Peyer's patch (tissue), 4 donors: ENCODE results near the gene SPIN2A. TPM values are rescaled to one million over a fixed set of nuclear protein-coding genes. Genes with fewer than 3 reads are reported as not detected.
"Not testable (repeated sequence)": the region's sequence is repeated elsewhere in the genome, so short reads cannot be mapped to it uniquely, and the experiment has no call there.

Experiments used
- DNase-seq, 3 donors: peaks; one replicate each; pipeline ENCODE4 v3.0.0-alpha.2; 2017 to 2019
- H3K27ac ChIP-seq, 4 donors: fragments of 200-600 bp; sonication (generic); one replicate each; pipeline ENCODE4 v1.5.1; 2016 to 2019
- H3K27me3 ChIP-seq, 2 donors: fragments of 200-600 bp; sonication (generic); one replicate each; pipeline ENCODE4 v1.5.1; 2019
- H3K36me3 ChIP-seq, 3 donors: fragments of 200-600 bp; sonication (generic); one replicate each; pipeline ENCODE4 v1.5.1; 2016 to 2019
- H3K4me1 ChIP-seq, 4 donors: fragments of 200-600 bp; sonication (generic); one replicate each; pipeline ENCODE4 v1.5.1; 2016 to 2019
- H3K4me3 ChIP-seq, 4 donors: fragments of 200-600 bp; sonication (generic); 1 replicate in 3 of 4; 2 replicates in 1 of 4; pipeline ENCODE4 v1.5.1; 2016 to 2019; ENCODE audit warnings: mild to moderate bottlenecking in 1 of 4
- H3K9me3 ChIP-seq, 4 donors: fragments of 200-600 bp; sonication (generic); one replicate each; pipeline ENCODE4 v1.5.1; 2016 to 2019; ENCODE audit warnings: mild to moderate bottlenecking in 1 of 4
- CTCF ChIP-seq, 6 experiments: fragments of 450-650 bp in 4 of 6; fragments of 200-600 bp in 2 of 6; sonication (generic) in 1 of 6; IDR thresholded peaks; one replicate each; pipeline ENCODE4 v1.5.1; 2017 to 2019; ENCODE audit warnings: antibody characterized with exemption in 6 of 6, mild to moderate bottlenecking in 3 of 6, moderate library complexity in 1 of 6
- POLR2A ChIP-seq, 2 donors: fragments of 450-650 bp; IDR thresholded peaks; one replicate each; pipeline ENCODE4 v1.5.1; 2017; ENCODE audit warnings: antibody characterized with exemption in 2 of 2, mild to moderate bottlenecking in 2 of 2, moderate library complexity in 2 of 2
- total RNA-seq, 4 donors: library from RNA; depleted of rRNA; stranded (reverse); fragments of >200 nt; gene quantifications; one replicate each; pipeline ENCODE4 v1.1.0, GENCODE V29; 2016

SPIN2A gene
- total RNA-seq, 4 donors from 2014 or later, result 0.53 to 4.1 (median 0.78) TPM

- H3K36me3 ChIP-seq, result no peaks in the 10 kb centered on the region
- H3K9me3 ChIP-seq, result no peaks in the 10 kb centered on the region
- no peaks in the 10 kb centered on the region for H3K4me1 ChIP-seq
- H3K27me3 ChIP-seq, result no peaks in the 10 kb centered on the region
- DNase-seq, result no peak
- no peak overlapping the region for H3K4me3 ChIP-seq
- TF ChIP-seq POLR2A (IDR thresholded peaks at IDR 0.05), result no peak
- no peak for TF ChIP-seq CTCF (IDR thresholded peaks at IDR 0.05)
- H3K27ac ChIP-seq, result no peak overlapping the region
Measured at GRCh38 chrX:57132046-57132445, 5.2 kb downstream of the SPIN2A start.

GRCh38 chrX:57121816-57122215 is 15.4 kb downstream of the SPIN2A start:
- Histone ChIP-seq H3K36me3 (no peaks in the 10 kb centered on the region), H3K27me3 (no peaks in the 10 kb centered on the region), H3K9me3 (no peaks in the 10 kb centered on the region), H3K4me3 (peak overlapping the region; percentile 42 to 69 (median 52)), H3K4me1 (no peaks in the 10 kb centered on the region), H3K27ac (peak overlapping the region; percentile 61 to 74 (median 66))
- no peak for DNase-seq
- TF ChIP-seq CTCF (IDR thresholded peaks at IDR 0.05) (no peak), POLR2A (IDR thresholded peaks at IDR 0.05) (no peak)

GRCh38 chrX:57121162-57121755 is 15.9 kb downstream of the SPIN2A start, which contains the start of gene SPIN2B:
Gene SPIN2B, minus strand, starts transcription at chrX:57121548.
- Histone ChIP-seq H3K27me3 (no peaks in the 10 kb centered on the region), H3K4me1 (no peaks in the 10 kb centered on the region), H3K4me3 (peak within 1 kb of the TSS; percentile 42 to 69 (median 52)), H3K27ac (peak within 1 kb of the TSS; percentile 61 to 74 (median 66)), H3K36me3 (no peaks in the 10 kb centered on the region), H3K9me3 (no peaks in the 10 kb centered on the region)
- peak; percentile 78 to 90 (median 81) for DNase-seq
- TF ChIP-seq POLR2A (IDR thresholded peaks at IDR 0.05), result peak in 1 of 2 donors; percentile 38
- TF ChIP-seq CTCF (IDR thresholded peaks at IDR 0.05), result peak in 2 of 6 experiments; percentile 7 to 9

GRCh38 chrX:57120619-57121161 is 16.5 kb downstream of the SPIN2A start:
- peak overlapping the region; percentile 42 to 69 (median 52) for H3K4me3 ChIP-seq
- H3K27ac ChIP-seq, result peak overlapping the region; percentile 61 to 74 (median 66)
- H3K9me3 ChIP-seq, DNase-seq, H3K36me3 ChIP-seq, H3K27me3 ChIP-seq, H3K4me1 ChIP-seq: not testable (repeated sequence)

- Histone ChIP-seq H3K9me3 (no peaks in the 10 kb centered on the region), H3K36me3 (no peaks in the 10 kb centered on the region), H3K4me1 (no peaks in the 10 kb centered on the region), H3K27ac (no peak overlapping the region), H3K27me3 (no peaks in the 10 kb centered on the region), H3K4me3 (no peak overlapping the region)
- TF ChIP-seq POLR2A (IDR thresholded peaks at IDR 0.05) (no peak), CTCF (IDR thresholded peaks at IDR 0.05) (no peak)
- DNase-seq, result no peak
Measured at GRCh38 chrX:57119416-57119815, 17.8 kb downstream of the SPIN2A start.

GRCh38 chrX:57117566-57117965 is 19.6 kb downstream of the SPIN2A start:
- H3K9me3 ChIP-seq, H3K4me3 ChIP-seq, DNase-seq, H3K36me3 ChIP-seq, H3K27me3 ChIP-seq, H3K4me1 ChIP-seq, H3K27ac ChIP-seq: not testable (repeated sequence)
